ENCODE results near the gene PROK1. TPM values are rescaled to one million over a fixed set of nuclear protein-coding genes. Genes with fewer than 3 reads are reported as not detected.

PROK1 gene
- total and polyA plus RNA-seq, 10 of the 15 experiments (the other 5 are each of a cell fraction or from before 2014, with no cell fraction given), result not detected

DNA sequence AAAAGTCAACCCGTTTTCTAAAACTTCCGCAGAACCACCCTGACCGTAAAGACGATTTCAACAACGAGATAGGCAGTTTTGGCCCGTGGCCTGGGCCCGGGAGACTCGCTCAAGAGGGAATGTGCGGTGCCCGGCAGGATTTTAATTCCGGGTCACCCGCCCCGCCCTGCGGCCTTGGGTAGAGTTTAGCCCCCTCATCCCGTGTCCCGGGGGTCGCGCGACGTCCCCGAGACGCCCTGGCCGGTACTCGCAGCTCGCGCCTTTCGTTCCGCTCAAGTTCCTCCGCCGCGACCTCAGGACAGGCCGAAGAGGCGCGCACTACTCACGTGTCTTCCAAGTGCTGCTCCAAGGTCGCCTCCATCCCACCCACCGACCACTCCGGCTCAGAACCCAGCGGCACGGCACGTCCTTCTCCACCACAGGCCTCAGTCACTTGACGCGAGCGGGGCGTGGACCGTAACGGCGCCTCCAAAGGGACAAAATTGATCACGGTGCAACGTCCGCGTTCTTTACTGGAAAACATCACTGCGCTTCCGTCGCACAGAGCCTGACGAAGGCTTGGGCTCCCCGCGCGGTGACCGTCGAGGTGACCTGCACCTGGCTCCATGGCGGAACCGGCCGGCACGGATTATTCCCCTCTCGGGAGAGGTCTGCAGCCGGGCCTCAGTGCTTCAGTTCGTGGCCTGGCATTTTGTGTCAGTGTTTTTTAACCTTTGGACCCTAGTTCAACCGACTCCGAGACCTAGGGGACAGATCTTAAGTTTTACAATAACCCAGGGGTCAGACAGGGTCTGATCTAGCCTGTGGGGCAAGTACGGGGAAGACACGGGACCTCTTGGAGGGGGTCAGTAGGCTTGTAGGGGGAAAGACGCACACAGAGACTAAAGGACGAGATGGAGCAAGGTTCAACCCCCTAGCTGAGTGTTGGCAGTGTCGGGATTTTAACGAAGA lies 43.4 kb upstream of the PROK1 start, which contains the start of gene LAMTOR5 (continued):
- TF ChIP-seq, protein P1, sequence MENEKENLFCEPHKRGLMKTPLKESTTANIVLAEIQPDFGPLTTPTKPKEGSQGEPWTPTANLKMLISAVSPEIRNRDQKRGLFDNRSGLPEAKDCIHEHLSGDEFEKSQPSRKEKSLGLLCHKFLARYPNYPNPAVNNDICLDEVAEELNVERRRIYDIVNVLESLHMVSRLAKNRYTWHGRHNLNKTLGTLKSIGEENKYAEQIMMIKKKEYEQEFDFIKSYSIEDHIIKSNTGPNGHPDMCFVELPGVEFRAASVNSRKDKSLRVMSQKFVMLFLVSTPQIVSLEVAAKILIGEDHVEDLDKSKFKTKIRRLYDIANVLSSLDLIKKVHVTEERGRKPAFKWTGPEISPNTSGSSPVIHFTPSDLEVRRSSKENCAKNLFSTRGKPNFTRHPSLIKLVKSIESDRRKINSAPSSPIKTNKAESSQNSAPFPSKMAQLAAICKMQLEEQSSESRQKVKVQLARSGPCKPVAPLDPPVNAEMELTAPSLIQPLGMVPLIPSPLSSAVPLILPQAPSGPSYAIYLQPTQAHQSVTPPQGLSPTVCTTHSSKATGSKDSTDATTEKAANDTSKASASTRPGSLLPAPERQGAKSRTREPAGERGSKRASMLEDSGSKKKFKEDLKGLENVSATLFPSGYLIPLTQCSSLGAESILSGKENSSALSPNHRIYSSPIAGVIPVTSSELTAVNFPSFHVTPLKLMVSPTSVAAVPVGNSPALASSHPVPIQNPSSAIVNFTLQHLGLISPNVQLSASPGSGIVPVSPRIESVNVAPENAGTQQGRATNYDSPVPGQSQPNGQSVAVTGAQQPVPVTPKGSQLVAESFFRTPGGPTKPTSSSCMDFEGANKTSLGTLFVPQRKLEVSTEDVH (IDR thresholded peaks at IDR 0.05; ENCODE audit: low read depth, partially characterized antibody), result peak; percentile 64
- TF ChIP-seq, protein P2, sequence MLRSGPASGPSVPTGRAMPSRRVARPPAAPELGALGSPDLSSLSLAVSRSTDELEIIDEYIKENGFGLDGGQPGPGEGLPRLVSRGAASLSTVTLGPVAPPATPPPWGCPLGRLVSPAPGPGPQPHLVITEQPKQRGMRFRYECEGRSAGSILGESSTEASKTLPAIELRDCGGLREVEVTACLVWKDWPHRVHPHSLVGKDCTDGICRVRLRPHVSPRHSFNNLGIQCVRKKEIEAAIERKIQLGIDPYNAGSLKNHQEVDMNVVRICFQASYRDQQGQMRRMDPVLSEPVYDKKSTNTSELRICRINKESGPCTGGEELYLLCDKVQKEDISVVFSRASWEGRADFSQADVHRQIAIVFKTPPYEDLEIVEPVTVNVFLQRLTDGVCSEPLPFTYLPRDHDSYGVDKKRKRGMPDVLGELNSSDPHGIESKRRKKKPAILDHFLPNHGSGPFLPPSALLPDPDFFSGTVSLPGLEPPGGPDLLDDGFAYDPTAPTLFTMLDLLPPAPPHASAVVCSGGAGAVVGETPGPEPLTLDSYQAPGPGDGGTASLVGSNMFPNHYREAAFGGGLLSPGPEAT (IDR thresholded peaks at IDR 0.05; ENCODE audit: low read depth), result peak; percentile 90
- TF ChIP-seq MTA3 (IDR thresholded peaks at IDR 0.05; ENCODE audit: borderline replicate concordance, low read length) (no peak), STAT3 (IDR thresholded peaks at IDR 0.05; ENCODE audit: low read depth, low read length) (no peak), FOXK2 (IDR thresholded peaks at IDR 0.05) (peak; percentile 80), MEF2A (IDR thresholded peaks at IDR 0.05; ENCODE audit: insufficient read depth, low read depth, low read length) (0 out of 2 replicates have a peak, but pooled peaks have one; percentile 55), BRCA1 (IDR thresholded peaks at IDR 0.05; ENCODE audit: low read depth, low read length) (no peak), MYB (IDR thresholded peaks at IDR 0.05; ENCODE audit: borderline replicate concordance, low read depth, low read length) (no peak), RCOR1 (conservative IDR thresholded peaks at IDR 0.05; ENCODE audit: low read depth, low read length) (no peak), POLR2A (IDR thresholded peaks at IDR 0.05; ENCODE audit: low read depth, low read length) (peak; percentile 97), IKZF2 (IDR thresholded peaks at IDR 0.05) (peak; percentile 45 to 66), PAX5 (IDR thresholded peaks at IDR 0.05; ENCODE audit: borderline replicate concordance, low read depth, low read length) (peak; percentile 68; the same call in 1 of the 2 replicates), RFX5 (IDR thresholded peaks at IDR 0.05; ENCODE audit: low read depth, low read length) (0 out of 2 replicates have a peak, but pooled peaks have one; percentile 57), LARP7 (IDR thresholded peaks at IDR 0.05) (peak; percentile 84), SMAD1 (IDR thresholded peaks at IDR 0.05; ENCODE audit: low read depth, partially characterized antibody) (no peak), JUNB (IDR thresholded peaks at IDR 0.05) (no peak), MXI1 (IDR thresholded peaks at IDR 0.05; ENCODE audit: low read depth, low read length) (peak; percentile 95), BCL11A (IDR thresholded peaks at IDR 0.05; ENCODE audit: low read depth, low read length) (no peak), RAD21 (IDR thresholded peaks at IDR 0.05; ENCODE audit: insufficient read depth, low read depth, low read length) (peak; percentile 35; the same call in 1 of the 2 replicates), CBX3 (IDR thresholded peaks at IDR 0.05; ENCODE audit: borderline replicate concordance, low read depth) (no peak), EED (IDR thresholded peaks at IDR 0.05; ENCODE audit: low read depth) (peak; percentile 44; the same call in 1 of the 2 replicates)
- TF ChIP-seq, protein P3, sequence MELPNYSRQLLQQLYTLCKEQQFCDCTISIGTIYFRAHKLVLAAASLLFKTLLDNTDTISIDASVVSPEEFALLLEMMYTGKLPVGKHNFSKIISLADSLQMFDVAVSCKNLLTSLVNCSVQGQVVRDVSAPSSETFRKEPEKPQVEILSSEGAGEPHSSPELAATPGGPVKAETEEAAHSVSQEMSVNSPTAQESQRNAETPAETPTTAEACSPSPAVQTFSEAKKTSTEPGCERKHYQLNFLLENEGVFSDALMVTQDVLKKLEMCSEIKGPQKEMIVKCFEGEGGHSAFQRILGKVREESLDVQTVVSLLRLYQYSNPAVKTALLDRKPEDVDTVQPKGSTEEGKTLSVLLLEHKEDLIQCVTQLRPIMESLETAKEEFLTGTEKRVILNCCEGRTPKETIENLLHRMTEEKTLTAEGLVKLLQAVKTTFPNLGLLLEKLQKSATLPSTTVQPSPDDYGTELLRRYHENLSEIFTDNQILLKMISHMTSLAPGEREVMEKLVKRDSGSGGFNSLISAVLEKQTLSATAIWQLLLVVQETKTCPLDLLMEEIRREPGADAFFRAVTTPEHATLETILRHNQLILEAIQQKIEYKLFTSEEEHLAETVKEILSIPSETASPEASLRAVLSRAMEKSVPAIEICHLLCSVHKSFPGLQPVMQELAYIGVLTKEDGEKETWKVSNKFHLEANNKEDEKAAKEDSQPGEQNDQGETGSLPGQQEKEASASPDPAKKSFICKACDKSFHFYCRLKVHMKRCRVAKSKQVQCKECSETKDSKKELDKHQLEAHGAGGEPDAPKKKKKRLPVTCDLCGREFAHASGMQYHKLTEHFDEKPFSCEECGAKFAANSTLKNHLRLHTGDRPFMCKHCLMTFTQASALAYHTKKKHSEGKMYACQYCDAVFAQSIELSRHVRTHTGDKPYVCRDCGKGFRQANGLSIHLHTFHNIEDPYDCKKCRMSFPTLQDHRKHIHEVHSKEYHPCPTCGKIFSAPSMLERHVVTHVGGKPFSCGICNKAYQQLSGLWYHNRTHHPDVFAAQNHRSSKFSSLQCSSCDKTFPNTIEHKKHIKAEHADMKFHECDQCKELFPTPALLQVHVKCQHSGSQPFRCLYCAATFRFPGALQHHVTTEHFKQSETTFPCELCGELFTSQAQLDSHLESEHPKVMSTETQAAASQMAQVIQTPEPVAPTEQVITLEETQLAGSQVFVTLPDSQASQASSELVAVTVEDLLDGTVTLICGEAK (IDR thresholded peaks at IDR 0.05; ENCODE audit: borderline replicate concordance), result peak; percentile 91
